Keratinocyte (primary cell): ENCODE data around the gene SP4.

Experiments used
- CTCF ChIP-seq, 3 experiments: IDR thresholded peaks in 1 of 3; conservative IDR thresholded peaks in 1 of 3; optimal IDR thresholded peaks in 1 of 3; 2 replicates in 2 of 3; 3 replicates in 1 of 3; pipeline versions ENCODE3 to v1.5.1; 2011; ENCODE audit warnings: low read length in 3 of 3, mild to moderate bottlenecking in 3 of 3, moderate library complexity in 2 of 3, control low read depth in 1 of 3, inconsistent platforms in 1 of 3; ENCODE audit not compliant: insufficient read depth in 2 of 3; ENCODE audit errors: extremely low read depth in 1 of 3
- EZH2 ChIP-seq: IDR thresholded peaks from one replicate; pipeline ENCODE4 v1.6.1; 2012; ENCODE audit warnings: inconsistent platforms, mild to moderate bottlenecking, low read length, moderate library complexity

- TF ChIP-seq CTCF (optimal IDR thresholded peaks at IDR 0.05 in 1 of 3, IDR thresholded peaks at IDR 0.05 in 1 of 3, conservative IDR thresholded peaks at IDR 0.05 in 1 of 3; ENCODE audit: extremely low read depth in 1 of 3, insufficient read depth in 2 of 3, low read length in 3 of 3) (no peak), EZH2 (no peak)
Measured at GRCh38 chr7:21443149-21443841, 15.4 kb downstream of the SP4 start.
